H54 (cell line): ENCODE results near the gene RBM42.

Experiments used
- DNase-seq: peaks from one replicate; pipeline ENCODE4 v3.0.0; 2011; ENCODE audit warnings: low spot score, mixed read lengths; ENCODE audit not compliant: insufficient read length
- FAIRE-seq: peaks from 3 replicates; lab custom pipeline; 2011; peaks lifted over from hg19 to GRCh38; lab: Jason Lieb, UNC
- POLR2A ChIP-seq: IDR thresholded peaks from 2 replicates; pipeline ENCODE4 v1.6.1; 2011; ENCODE audit warnings: low read depth, mild to moderate bottlenecking, low read length

The RBM42 gene

DNA sequence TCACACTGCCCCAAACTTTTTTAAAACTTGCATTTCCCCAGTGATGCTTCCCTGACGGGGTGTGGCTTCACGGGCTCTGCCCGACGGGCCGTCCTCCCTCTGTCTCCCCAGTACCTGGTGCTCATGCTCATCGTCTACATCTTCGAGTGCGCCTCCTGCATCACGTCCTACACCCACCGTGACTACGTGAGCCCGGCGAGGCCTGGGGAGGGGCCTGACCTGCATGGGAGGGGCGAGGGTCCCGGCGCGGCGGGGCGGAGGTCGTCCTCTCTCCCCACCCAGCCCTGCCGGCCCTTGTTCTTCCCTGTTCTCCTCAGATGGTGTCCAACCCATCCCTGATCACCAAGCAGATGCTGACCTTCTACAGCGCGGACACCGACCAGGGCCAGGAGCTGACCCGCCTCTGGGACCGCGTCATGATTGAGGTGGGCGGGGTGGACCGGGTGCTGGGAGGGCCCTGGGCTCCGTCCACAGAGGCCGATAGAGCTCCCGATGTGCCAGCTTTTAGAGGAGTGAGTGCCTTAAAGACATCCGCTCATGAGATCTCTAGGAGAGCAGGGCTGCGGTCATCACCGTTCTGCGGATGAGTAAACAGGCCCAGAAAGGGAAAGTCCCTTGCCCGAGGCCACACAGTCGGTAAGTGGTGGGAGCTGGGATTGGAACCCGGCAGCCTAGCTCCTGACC, 44.4 kb downstream of the RBM42 start:
- FAIRE-seq, result peak; percentile 53
- TF ChIP-seq POLR2A, result 0 out of 2 replicates have a peak, but pooled peaks have one; percentile 34
- peak; percentile 85 for DNase-seq

GRCh38 chr19:35675589-35676140, 46.8 kb downstream of the RBM42 start:
- FAIRE-seq (no peak), DNase-seq (no peak)
- TF ChIP-seq POLR2A, result no peak
